Effector CD4-positive, alpha-beta T cell (primary cell): ENCODE data around the gene GIT2.
"Not testable (repeated sequence)": the region's sequence is repeated elsewhere in the genome, so short reads cannot be mapped to it uniquely, and the experiment has no call there.

Source experiments
- DNase-seq: peaks from one replicate; pipeline ENCODE4 v3.0.0-alpha.2; 2020
- total RNA-seq: gene quantifications from one replicate; lab custom pipeline; 2026; lab: John Stamatoyannopoulos, UW

The GIT2 gene
- 107 reads per million, percentile 84 among the genes with 10 or more reads in this experiment for total RNA-seq

- DNase-seq: peak; percentile 94
Measured at GRCh38 chr12:109995686-109996482, at the start of gene GIT2. Gene GIT2, minus strand, starts transcription at chr12:109996368. Its CDS starts 144 bp downstream, at chr12:109996224.

- no peak for DNase-seq
Measured at GRCh38 chr12:110042264-110042663, 46.1 kb upstream of the GIT2 start.

GRCh38 chr12:110039085-110039807, 43.1 kb upstream of the GIT2 start:
- peak; percentile 11 for DNase-seq

- DNase-seq: no peak
Measured at GRCh38 chr12:110038741-110039084, 42.5 kb upstream of the GIT2 start.

- DNase-seq: no peak
Measured at GRCh38 chr12:110037315-110037714, 41.1 kb upstream of the GIT2 start.

- no peak for DNase-seq
Measured at GRCh38 chr12:110035534-110036104, 39.5 kb upstream of the GIT2 start.

GRCh38 chr12:110033888-110034287, 37.7 kb upstream of the GIT2 start:
- DNase-seq: no peak

- no peak for DNase-seq
Measured at GRCh38 chr12:110029290-110029815, 33.2 kb upstream of the GIT2 start.

GRCh38 chr12:110028323-110028722, 32.2 kb upstream of the GIT2 start:
- DNase-seq: no peak

- DNase-seq: no peak
Measured at GRCh38 chr12:110024051-110024450, 27.9 kb upstream of the GIT2 start.

GRCh38 chr12:110023059-110023980, 27.2 kb upstream of the GIT2 start:
- DNase-seq: no peak

GRCh38 chr12:110020956-110021355, 24.8 kb upstream of the GIT2 start:
- DNase-seq: no peak

GRCh38 chr12:110015132-110015531, 19.0 kb upstream of the GIT2 start:
- DNase-seq: no peak

- DNase-seq: no peak
Measured at GRCh38 chr12:110012659-110013058, 16.5 kb upstream of the GIT2 start.

GRCh38 chr12:110012137-110012536, 16.0 kb upstream of the GIT2 start:
- DNase-seq: no peak

- DNase-seq: no peak
Measured at GRCh38 chr12:110010853-110011723, 14.9 kb upstream of the GIT2 start.

- not testable (repeated sequence) for DNase-seq
Measured at GRCh38 chr12:110008681-110009398, 12.7 kb upstream of the GIT2 start.

- no peak for DNase-seq
Measured at GRCh38 chr12:110007881-110008280, 11.7 kb upstream of the GIT2 start.

- DNase-seq: no peak
Measured at GRCh38 chr12:110006115-110006514, 9.9 kb upstream of the GIT2 start.

- no peak for DNase-seq
Measured at GRCh38 chr12:110005319-110005973, 9.3 kb upstream of the GIT2 start.
